Endodermal cell (in vitro differentiated cells): ENCODE results near the gene FXYD1. TPM values are rescaled to one million over a fixed set of nuclear protein-coding genes. Genes with fewer than 3 reads are reported as not detected.
A peak's percentile ranks its signal among the peaks of the same experiment; 100 is the strongest.

ENCODE experiments used
- DNase-seq: peaks from one replicate; pipeline ENCODE4 v3.0.0-alpha.2; 2017
- H3K27ac ChIP-seq: 2 replicates; pipeline ENCODE4 v1.5.1; 2013; ENCODE audit warnings: mild to moderate bottlenecking, low read depth, low read length, moderate library complexity
- H3K27me3 ChIP-seq: 2 replicates; pipeline ENCODE4 v1.6.1; 2013; ENCODE audit warnings: mild to moderate bottlenecking, low read length, moderate library complexity; ENCODE audit not compliant: insufficient read depth, control insufficient read depth, poor library complexity, severe bottlenecking
- H3K36me3 ChIP-seq: 2 replicates; pipeline ENCODE4 v1.7.0; 2013; ENCODE audit warnings: mild to moderate bottlenecking, low read length, moderate library complexity; ENCODE audit not compliant: control insufficient read depth, insufficient read depth
- H3K4me1 ChIP-seq: one replicate; pipeline ENCODE4 v1.7.0; 2013; ENCODE audit warnings: low read length; ENCODE audit not compliant: control insufficient read depth, insufficient read depth
- H3K4me3 ChIP-seq: 2 replicates; pipeline ENCODE4 v1.5.1; 2013; ENCODE audit warnings: mild to moderate bottlenecking, low read length, moderate library complexity
- H3K9ac ChIP-seq: 2 replicates; pipeline ENCODE4 v1.6.1; 2013; ENCODE audit warnings: mild to moderate bottlenecking, low read length, moderate library complexity; ENCODE audit not compliant: poor library complexity, severe bottlenecking; ENCODE audit errors: extremely low read depth
- H3K9me3 ChIP-seq: 2 replicates; pipeline ENCODE4 v1.6.1; 2013; ENCODE audit warnings: mild to moderate bottlenecking, low read length, moderate library complexity; ENCODE audit not compliant: control insufficient read depth
- H3K27ac Mint-ChIP-seq: 2 replicates; pipeline ENCODE4 v1.8.0; 2020; ENCODE audit warnings: mixed read lengths
- H3K27me3 Mint-ChIP-seq: 2 replicates; pipeline ENCODE4 v1.8.0; 2021; ENCODE audit warnings: mild to moderate bottlenecking, mixed read lengths; ENCODE audit not compliant: insufficient read depth
- H3K36me3 Mint-ChIP-seq: 2 replicates; pipeline ENCODE4 v1.8.0; 2020; ENCODE audit warnings: low read depth, mixed read lengths
- H3K4me1 Mint-ChIP-seq: 2 replicates; pipeline ENCODE4 v1.8.0; 2020; ENCODE audit warnings: mixed read lengths
- H3K4me3 Mint-ChIP-seq: 2 replicates; pipeline ENCODE4 v1.8.0; 2020; ENCODE audit warnings: mild to moderate bottlenecking, moderate library complexity, mixed read lengths
- H3K9me3 Mint-ChIP-seq: 2 replicates; pipeline ENCODE4 v1.8.0; 2020; ENCODE audit warnings: mild to moderate bottlenecking, mixed read lengths
- CTCF ChIP-seq: fragments of 200-600 bp; sonication (generic); conservative IDR thresholded peaks from 2 replicates; pipeline ENCODE4 v1.5.0; 2021; ENCODE audit warnings: antibody characterized with exemption, mild to moderate bottlenecking
- WGBS, 2 experiments: methylation state at CpG; one replicate each; pipeline versions ENCODE4 v1.1.5 to v1.1.7; 2013; ENCODE audit warnings: missing lambda C conversion rate in 2 of 2, mixed read lengths in 1 of 2; ENCODE audit not compliant: insufficient coverage in 1 of 2, insufficient read length in 1 of 2; 5-methylcytosine and 5-hydroxymethylcytosine counted together
- total RNA-seq, 2 donors: library from RNA; stranded (reverse); fragmentation: NEBNext Ultra II Directional in 1 of 2; extraction: Animal tissue kit (Norgen Biotek cat#: 25700) in 1 of 2; gene quantifications; 2 replicates in 1 of 2; 3 replicates in 1 of 2; pipeline ENCODE4 v1.2.1, GENCODE V29; 2021

The FXYD1 gene
- total RNA-seq, 2 donors from 2014 or later: 0.75 TPM; not detected in 1

GRCh38 chr19:35169221-35169995 is 30.8 kb downstream of the FXYD1 start:
- Mint-ChIP-seq H3K4me1 (no peaks in the 10 kb centered on the region), H3K4me3 (no peak overlapping the region), H3K27ac (no peak overlapping the region), H3K9me3 (peaks cover 23% of the 10 kb centered on the region), H3K27me3 (no peaks in the 10 kb centered on the region), H3K36me3 (peaks cover 29% of the 10 kb centered on the region)
- H3K36me3 ChIP-seq: no peaks in the 10 kb centered on the region
- no peaks in the 10 kb centered on the region for H3K4me1 ChIP-seq
- 87% methylated on average over 13 to 18 of the region's 18 CpGs for WGBS, 2 experiments
- peak; percentile 7 for DNase-seq
- no peak for TF ChIP-seq CTCF
- H3K9me3 ChIP-seq: peaks cover 27% of the 10 kb centered on the region
- H3K4me3 ChIP-seq: no peak overlapping the region
- no peak overlapping the region for H3K27ac ChIP-seq
- no peak overlapping the region for H3K9ac ChIP-seq
- no peaks in the 10 kb centered on the region for H3K27me3 ChIP-seq

- 85 to 89% methylated on average over 6 to 7 of the region's 7 CpGs for WGBS, 2 experiments
- Mint-ChIP-seq H3K4me1 (no peaks in the 10 kb centered on the region), H3K36me3 (peaks cover 24% of the 10 kb centered on the region), H3K27me3 (no peaks in the 10 kb centered on the region), H3K27ac (no peak overlapping the region), H3K4me3 (no peak overlapping the region), H3K9me3 (peaks cover 19% of the 10 kb centered on the region)
- Histone ChIP-seq H3K9me3 (peaks cover 18% of the 10 kb centered on the region), H3K36me3 (no peaks in the 10 kb centered on the region), H3K27me3 (no peaks in the 10 kb centered on the region), H3K27ac (no peak overlapping the region), H3K4me3 (no peak overlapping the region), H3K4me1 (no peaks in the 10 kb centered on the region), H3K9ac (no peak overlapping the region)
- DNase-seq: peak; percentile 30
- TF ChIP-seq CTCF: no peak
Observed at GRCh38 chr19:35170359-35171061, 31.9 kb downstream of the FXYD1 start.

GRCh38 chr19:35171730-35172129 is 33.1 kb downstream of the FXYD1 start:
- no peak overlapping the region for H3K4me3 ChIP-seq
- H3K4me1 Mint-ChIP-seq: no peaks in the 10 kb centered on the region
- H3K9me3 Mint-ChIP-seq: peaks cover 8% of the 10 kb centered on the region
- peak; percentile 5 for DNase-seq
- no peak overlapping the region for H3K27ac Mint-ChIP-seq
- H3K36me3 Mint-ChIP-seq: peaks cover 12% of the 10 kb centered on the region
- H3K9ac ChIP-seq: no peak overlapping the region
- 94 to 100% methylated on average over 2 to 3 of the region's 3 CpGs for WGBS, 2 experiments
- no peak overlapping the region for H3K27ac ChIP-seq
- no peak overlapping the region for H3K4me3 Mint-ChIP-seq
- no peaks in the 10 kb centered on the region for H3K27me3 ChIP-seq
- no peaks in the 10 kb centered on the region for H3K4me1 ChIP-seq
- TF ChIP-seq CTCF: no peak
- peaks cover 6% of the 10 kb centered on the region for H3K9me3 ChIP-seq
- H3K27me3 Mint-ChIP-seq: no peaks in the 10 kb centered on the region
- no peaks in the 10 kb centered on the region for H3K36me3 ChIP-seq
